UCSD-AML1 (cell line): ENCODE measurements around the gene MSANTD3.
"Not testable (repeated sequence)": the region's sequence is repeated elsewhere in the genome, so short reads cannot be mapped to it uniquely, and the experiment has no call there.

ENCODE experiments used
- DNase-seq: peaks from one replicate; lab custom pipeline; 2025; ENCODE audit not compliant: unreplicated experiment; lab: John Stamatoyannopoulos, UW

MSANTD3 gene

GRCh38 chr9:100426530-100427365 lies at the start of gene MSANTD3:
Gene MSANTD3, plus strand, starts transcription at chr9:100427143. Its CDS starts 14,796 bp downstream, at chr9:100441939.
- DNase-seq = peak; percentile 68

GRCh38 chr9:100379862-100380261 lies 47.1 kb upstream of the MSANTD3 start:
- DNase-seq = no peak

- not testable (repeated sequence) for DNase-seq
These were observed 34.0 kb upstream of the MSANTD3 start for GRCh38 chr9:100392989-100393388.

GRCh38 chr9:100394032-100394695 lies 32.8 kb upstream of the MSANTD3 start:
- DNase-seq = no peak

GRCh38 chr9:100394816-100395215 lies 32.1 kb upstream of the MSANTD3 start:
- DNase-seq = no peak

GRCh38 chr9:100396769-100397168 lies 30.2 kb upstream of the MSANTD3 start:
- no peak for DNase-seq

GRCh38 chr9:100397529-100398266 lies 29.2 kb upstream of the MSANTD3 start:
- no peak for DNase-seq

GRCh38 chr9:100401042-100401441 lies 25.9 kb upstream of the MSANTD3 start:
- no peak for DNase-seq

- no peak for DNase-seq
These were observed 20.0 kb upstream of the MSANTD3 start for GRCh38 chr9:100406962-100407361.

- DNase-seq = no peak
These were observed 18.3 kb upstream of the MSANTD3 start for GRCh38 chr9:100408546-100409175.

- DNase-seq = no peak
These were observed 17.8 kb upstream of the MSANTD3 start for GRCh38 chr9:100409176-100409556.

GRCh38 chr9:100411472-100412283 lies 15.3 kb upstream of the MSANTD3 start:
- no peak for DNase-seq

GRCh38 chr9:100413839-100414420 lies 13.0 kb upstream of the MSANTD3 start:
- DNase-seq = no peak

GRCh38 chr9:100417815-100418214 lies 9.1 kb upstream of the MSANTD3 start:
- DNase-seq = no peak

GRCh38 chr9:100419166-100419565 lies 7.8 kb upstream of the MSANTD3 start:
- no peak for DNase-seq

GRCh38 chr9:100421116-100421515 lies 5.8 kb upstream of the MSANTD3 start:
- not testable (repeated sequence) for DNase-seq

GRCh38 chr9:100425758-100426157 lies 1.2 kb upstream of the MSANTD3 start:
- no peak for DNase-seq

GRCh38 chr9:100426189-100426529 lies 784 bp upstream of the MSANTD3 start:
- DNase-seq = no peak

- DNase-seq = peak; percentile 51
These were observed 672 bp downstream of the MSANTD3 start for GRCh38 chr9:100427366-100428263.
